T47D (cell line): ENCODE measurements around the gene FTH1.
A peak's percentile ranks its signal among the peaks of the same experiment; 100 is the strongest.

Experiments
- DNase-seq, 2 experiments: peaks; one replicate each; pipeline versions ENCODE4 v3.0.0 to v3.0.0-alpha.2; 2011 to 2012; ENCODE audit warnings: low read depth in 1 of 2, low spot score in 1 of 2
- JUND ChIP-seq: IDR thresholded peaks from 2 replicates; pipeline ENCODE4 v1.6.1; 2012; ENCODE audit warnings: low read depth
- in situ Hi-C: cut with HindIII; loops from 2 replicates; pipeline ENCODE4 v1.10.0; 2016; ENCODE audit warnings: low sequenced_read_pairs, low pct_unique_long_range_greater_than_20kb

The FTH1 gene

DNA sequence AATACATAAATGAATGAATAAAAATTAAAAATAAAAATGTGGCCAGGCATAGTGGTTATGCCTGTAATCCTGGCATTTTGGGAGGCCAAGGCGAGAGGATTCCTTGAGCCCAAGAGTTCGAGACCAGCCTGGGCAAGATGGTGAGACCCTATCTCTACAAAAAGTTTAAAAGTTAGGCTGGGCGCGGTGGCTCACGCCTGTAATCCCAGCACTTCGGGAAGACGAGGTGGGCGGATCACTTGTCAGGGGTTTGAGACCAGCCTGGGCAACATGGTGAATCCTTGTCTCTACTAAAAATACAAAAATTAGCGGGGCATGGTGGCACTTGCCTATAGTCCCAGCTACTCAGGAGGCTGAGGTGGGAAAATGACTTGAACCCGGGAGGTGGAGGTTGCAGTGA lies 27.0 kb downstream of the FTH1 start:
- TF ChIP-seq JUND, result no peak
- DNase-seq, result no peak
- in situ Hi-C loops, result no loop called here

DNA sequence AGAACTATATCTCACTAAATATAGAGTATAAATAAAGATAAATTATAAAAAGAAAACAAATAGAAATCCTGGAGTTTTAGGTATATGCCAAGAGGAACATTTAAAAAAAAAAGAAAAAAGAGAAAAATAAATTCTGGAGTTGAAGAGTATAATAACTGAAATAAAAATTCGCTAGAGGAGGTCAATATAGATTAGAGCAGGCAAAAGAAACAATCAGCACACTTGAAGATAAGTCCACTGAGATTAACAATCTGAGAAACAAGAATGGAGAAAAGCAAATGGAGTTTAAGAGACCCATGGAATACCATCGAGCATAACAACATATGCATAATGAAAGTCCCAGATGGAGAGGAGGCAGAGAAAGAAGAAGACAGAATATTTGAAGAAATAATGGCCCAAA lies 31.6 kb downstream of the FTH1 start:
- no peak for DNase-seq
- no peak for TF ChIP-seq JUND
- in situ Hi-C loops, result no loop called here

DNA sequence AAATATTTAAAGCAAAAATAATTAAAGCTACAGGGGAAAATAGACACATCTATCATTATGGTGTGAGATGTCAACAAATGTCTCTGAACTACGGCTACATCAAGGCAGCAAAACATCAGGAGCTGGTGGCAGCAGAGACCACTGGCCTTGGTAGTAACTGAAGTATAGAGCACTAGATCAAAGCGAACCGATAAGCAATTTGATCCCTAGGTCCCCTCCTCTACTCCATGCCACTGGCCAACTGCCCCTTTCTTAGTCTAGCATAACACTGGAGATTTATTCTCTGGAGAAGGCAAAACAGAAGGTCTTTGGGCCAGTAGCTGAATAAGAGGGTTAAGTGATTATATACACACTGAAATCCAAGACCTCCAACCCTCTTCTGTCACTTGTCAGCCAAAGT lies 36.5 kb downstream of the FTH1 start:
- in situ Hi-C loops, result no loop called here
- TF ChIP-seq JUND, result no peak
- DNase-seq, result no peak

DNA sequence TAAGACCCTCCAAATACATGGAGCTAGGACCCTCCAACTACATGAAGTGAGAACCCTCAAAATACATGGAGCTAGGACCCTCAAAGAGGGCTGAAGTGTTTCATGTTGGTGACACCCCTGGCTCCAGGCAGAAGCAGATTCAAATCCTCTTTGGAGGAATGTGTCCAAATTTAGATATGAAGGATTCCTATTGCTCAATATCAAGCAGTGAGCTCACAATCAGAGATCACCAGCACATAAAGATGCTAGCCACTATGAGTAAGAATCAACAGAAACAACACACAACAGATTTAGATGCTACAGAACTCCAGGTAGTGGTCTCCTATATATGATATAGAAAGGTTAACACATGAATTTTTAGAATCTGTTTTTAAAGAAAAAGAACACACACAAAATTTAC lies 38.8 kb downstream of the FTH1 start:
- TF ChIP-seq JUND, result no peak
- DNase-seq, result no peak
- in situ Hi-C loops, result no loop called here

DNA sequence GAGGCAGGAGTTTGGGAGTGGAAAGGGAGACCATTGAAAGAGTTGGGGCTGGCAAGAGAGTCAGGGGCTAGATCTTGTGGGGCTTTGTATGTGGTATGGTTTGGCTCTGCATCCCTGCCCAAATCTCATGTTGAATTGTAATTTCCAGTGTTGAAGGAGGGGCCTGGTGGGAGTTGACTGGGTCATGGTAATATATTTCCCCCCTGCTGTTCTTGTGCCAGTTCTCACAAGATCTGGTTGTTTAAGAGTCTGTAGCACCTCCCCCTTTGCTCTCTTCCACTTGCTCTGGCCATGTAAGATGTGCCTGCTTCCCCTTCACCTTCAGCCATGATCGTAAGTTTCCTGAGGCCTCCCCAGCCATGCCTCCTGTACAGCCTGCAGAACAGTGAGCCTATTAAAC lies 39.9 kb downstream of the FTH1 start:
- no peak for DNase-seq
- in situ Hi-C loops, result no loop called here
- TF ChIP-seq JUND, result no peak

DNA sequence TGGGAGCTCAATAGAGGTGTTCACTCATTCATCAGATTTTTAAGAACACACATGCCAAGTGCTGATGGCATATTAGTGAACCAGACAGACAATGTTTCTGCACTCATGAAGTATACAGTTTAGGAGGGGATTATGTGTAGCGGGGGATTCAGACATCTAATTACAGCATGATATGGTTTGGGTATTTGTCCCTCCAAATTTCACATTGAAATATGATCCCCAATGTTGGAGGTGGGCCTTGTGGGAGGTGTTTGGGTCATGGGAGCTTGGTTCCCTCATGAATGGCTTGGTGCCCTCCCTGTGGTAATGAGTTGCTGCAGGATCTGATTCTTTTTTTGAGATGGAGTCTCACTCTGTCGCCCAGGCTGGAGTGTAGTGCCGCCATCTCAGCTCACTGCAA lies 41.2 kb downstream of the FTH1 start:
- in situ Hi-C loops, result no loop called here

DNA sequence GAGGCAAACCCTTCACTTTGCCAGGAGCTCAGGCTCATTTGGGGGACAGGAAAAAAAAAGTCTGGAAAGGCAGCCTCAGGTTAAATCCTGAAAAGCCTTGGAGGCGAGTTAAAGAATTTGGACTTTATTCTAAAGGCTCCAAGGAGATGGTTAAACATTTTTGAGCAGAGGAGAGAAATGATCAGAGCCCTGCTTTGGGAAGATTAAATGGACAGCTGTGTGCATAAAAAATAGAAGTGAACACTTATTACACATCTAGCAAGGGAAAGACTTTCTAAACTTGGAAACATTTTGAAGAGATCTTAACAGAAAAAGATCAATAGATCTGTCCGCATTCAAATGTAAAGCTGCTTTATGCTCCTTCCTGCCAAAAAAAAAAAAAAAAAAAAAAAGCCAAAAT lies 41.7 kb downstream of the FTH1 start:
- in situ Hi-C loops, result no loop called here
- DNase-seq, result no peak
- no peak for TF ChIP-seq JUND

More for the DNA sequence above, 41.2 kb downstream of the FTH1 start:
- DNase-seq, result no peak
- no peak for TF ChIP-seq JUND

DNA sequence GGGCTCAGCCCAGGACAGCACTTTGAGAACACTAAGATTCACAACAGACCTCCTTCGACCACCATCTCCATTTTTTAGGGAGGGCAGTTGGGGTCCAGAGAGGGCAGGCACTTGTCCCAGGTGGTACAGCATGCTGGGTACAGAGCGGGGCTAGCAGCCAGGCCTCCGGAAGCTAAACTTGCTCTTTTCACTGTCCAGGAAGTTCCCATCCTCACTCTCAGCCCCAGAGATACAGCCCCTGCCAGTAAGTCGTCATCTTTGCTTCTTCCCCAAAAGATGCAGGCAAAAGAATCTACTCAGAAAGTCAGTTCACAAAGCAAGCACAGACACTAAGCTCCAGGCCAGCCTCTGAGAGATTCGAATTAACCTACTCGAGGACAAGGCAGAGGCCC lies 43.4 kb downstream of the FTH1 start:
- in situ Hi-C loops, result no loop called here
- TF ChIP-seq JUND, result no peak
- no peak for DNase-seq

DNA sequence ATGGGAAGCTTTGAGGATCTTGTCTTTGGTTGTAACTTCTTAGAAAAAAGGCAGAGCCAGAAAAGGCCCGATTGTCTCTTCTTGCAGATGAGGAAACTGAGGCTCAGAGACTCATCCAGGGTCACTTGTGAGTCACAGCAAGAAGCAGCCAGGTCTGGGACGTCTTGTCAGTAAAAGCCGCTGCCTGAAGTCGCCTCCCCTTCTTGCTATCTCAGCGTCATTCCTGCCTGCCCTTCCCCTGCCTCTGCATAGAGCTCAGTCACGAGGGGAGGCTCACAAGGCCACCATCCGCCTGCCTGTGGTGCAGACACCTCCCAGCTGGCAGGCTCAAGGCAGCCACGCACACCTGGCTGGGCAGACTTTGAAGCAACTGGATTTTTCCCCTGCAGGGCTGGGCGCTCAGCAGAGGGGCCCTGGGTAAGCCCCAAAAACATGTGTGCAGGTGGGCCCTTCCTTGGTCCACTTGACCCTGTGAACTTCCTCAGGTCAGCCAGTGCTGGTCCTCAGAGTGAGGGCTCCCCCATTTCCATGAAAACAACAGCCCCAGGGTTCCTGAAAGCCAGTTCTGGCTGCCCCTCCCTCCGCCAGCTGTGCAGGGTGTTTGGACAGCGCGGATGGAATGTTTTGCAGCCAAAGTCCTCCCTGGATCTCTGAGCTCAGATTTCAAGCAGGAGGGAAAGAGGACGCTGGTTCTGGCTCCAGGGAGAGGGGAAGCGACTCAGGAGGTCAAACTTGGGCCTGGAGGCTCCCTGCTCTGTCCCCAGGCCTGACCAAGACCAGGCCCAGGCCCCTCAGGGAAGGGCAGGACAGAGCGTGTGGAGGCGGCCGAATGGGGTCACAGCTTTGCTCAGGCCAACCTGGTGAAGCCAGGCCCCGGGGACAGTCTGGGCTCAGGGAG lies 44.0 kb downstream of the FTH1 start:
- peak in 1 of 2 experiments; percentile 31 for DNase-seq
- in situ Hi-C loops, result no loop called here
- TF ChIP-seq JUND, result no peak

DNA sequence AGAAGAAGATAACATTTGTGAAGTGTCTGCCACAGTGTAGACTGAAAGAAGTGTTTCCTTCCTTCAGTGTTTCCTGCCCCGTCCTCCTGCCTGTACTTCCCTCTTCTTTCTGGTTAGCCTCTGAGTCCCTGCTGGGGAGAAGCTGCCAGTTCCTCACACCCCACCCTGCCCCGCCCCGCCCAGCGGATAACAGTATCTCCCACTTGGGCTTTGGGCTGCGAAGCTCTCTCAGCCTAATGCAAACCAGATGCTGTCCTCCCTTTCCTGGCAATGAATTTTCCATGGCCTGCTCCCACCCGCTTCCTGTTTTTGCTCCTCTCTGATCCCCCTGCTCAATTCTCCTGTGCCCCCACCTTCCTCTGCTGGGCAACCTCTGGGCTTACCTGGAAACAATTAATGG lies 44.9 kb downstream of the FTH1 start:
- no peak for TF ChIP-seq JUND
- no peak for DNase-seq
- in situ Hi-C loops, result no loop called here

DNA sequence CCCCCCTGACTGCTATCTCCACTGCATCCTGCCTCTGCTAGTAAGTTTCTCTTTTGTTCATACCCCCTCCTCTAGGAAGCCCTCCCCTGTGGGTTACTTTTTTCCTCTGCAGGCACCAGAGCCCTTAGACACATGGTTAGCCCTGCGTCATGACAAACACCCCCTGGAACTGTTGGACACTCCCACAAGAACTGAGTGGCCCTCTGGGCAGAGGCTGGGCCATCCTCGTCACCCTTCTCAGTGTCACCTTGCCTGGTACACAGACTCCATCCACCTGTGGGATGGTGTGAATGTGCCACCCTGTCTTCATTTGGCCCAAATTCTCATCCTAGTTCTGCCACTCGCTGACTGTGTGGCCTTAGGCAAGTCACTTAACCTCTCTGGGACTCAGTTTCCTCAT lies 46.0 kb downstream of the FTH1 start:
- TF ChIP-seq JUND, result no peak
- DNase-seq, result no peak
- in situ Hi-C loops, result no loop called here

DNA sequence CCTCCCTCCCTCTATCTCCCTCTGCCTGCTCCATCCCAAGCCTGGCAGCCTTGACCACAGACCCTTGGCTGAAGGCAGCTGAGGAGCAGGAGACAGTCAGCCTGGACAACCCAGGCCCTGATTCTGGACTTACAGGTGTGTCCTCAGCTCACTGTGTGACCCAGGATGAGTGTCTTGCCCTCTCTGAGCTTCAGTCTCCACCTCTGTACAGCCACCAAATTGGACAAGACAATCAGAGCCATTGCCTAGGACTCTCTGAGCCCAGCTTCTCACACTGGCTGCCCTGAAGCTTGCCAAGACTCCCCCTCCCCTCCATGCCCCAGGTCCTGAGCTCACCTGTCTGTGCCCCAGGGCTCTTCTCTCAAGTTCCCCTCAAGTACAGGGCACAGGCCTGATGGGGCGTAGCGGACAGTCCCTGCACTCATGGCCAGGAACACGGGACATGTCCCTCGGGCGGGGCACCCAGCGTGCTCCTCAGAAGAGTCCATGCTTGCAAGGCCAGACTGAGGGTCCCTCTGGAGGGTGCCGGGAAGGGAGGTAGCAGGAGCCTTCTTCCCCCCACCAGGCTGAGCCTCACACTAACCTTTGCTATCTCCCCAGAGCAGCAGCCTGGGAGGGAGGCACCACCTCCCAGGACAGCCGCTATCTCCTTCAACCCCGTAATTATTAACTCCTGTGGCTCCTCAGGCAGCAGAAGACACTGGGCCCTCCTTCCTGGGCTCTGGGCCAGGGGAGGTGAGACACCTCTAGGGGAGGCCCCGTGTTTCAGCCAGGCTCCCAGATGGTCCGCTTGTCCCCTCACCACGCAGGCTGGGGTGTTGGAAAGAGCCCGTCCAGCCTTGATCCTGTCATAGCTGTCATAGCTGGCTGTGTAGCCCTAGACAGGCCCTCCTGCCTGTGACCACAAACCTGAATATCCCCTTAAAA lies 47.5 kb downstream of the FTH1 start:
- in situ Hi-C loops, result no loop called here
- DNase-seq, result no peak
- no peak for TF ChIP-seq JUND
